ENCODE data around the gene CA5B. TPM values are rescaled to one million over a fixed set of nuclear protein-coding genes. Genes with fewer than 3 reads are reported as not detected.

CA5B gene
- total and polyA plus RNA-seq, 8 donors = 1.2 to 102 (median 17.6) TPM; not detected in 1

DNA sequence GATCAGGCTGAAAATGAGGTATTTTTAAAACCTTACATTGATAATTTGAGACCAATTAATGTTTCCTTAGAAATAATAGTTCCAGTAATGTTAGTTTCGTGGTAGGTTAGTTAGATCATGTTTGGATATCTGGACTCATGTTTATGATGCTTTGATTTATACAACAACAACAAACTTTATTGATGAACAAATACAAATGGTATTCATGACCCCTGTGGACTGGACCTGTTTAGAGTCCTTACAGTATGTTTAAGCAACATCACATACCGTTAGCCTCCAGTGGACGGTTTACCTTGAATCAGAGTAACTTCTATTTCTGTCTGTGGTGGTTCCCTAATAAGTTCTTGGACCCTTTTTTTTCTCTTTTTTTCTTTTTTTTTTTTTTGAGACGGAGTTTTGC is 70.2 kb downstream of the CA5B start:
- H3K4me3 ChIP-seq = no peak overlapping the region
- H3K27ac ChIP-seq = no peak overlapping the region
- no peak for TF ChIP-seq CTCF (IDR thresholded peaks at IDR 0.05)
- no peak for TF ChIP-seq EP300 (IDR thresholded peaks at IDR 0.05)
- no peak for TF ChIP-seq POLR2AphosphoS5 (IDR thresholded peaks at IDR 0.05)
- TF ChIP-seq POLR2A (IDR thresholded peaks at IDR 0.05) = no peak
- 91 to 99% (median 98%) methylated on average over 4 of the region's 4 CpGs for WGBS, 5 donors
- no peak for DNase-seq
- H3K36me3 ChIP-seq = peaks cover 0 to 100% (median 83%) of the 10 kb centered on the region in 4 donors
- H3K9me3 ChIP-seq = no peaks in the 10 kb centered on the region
- no peaks in the 10 kb centered on the region for H3K27me3 ChIP-seq
- intact Hi-C loops (cut with DNase I; ENCODE audit: low total_unique reads) = no loop called here
- no peaks in the 10 kb centered on the region for H3K4me1 ChIP-seq

- Histone ChIP-seq H3K27me3 (no peaks in the 10 kb centered on the region), H3K27ac (no peak overlapping the region), H3K36me3 (peaks cover 0 to 100% (median 87%) of the 10 kb centered on the region in 4 donors), H3K4me3 (no peak overlapping the region), H3K4me1 (no peaks in the 10 kb centered on the region), H3K9me3 (no peaks in the 10 kb centered on the region)
- DNase-seq = no peak
- intact Hi-C loops (cut with DNase I; ENCODE audit: low total_unique reads) = no loop called here
- 91 to 98% (median 95%) methylated on average over 8 of the region's 8 CpGs for WGBS, 5 donors
- TF ChIP-seq POLR2AphosphoS5 (IDR thresholded peaks at IDR 0.05) = no peak
- TF ChIP-seq CTCF (IDR thresholded peaks at IDR 0.05) = no peak
These were observed 74.3 kb downstream of the CA5B start for GRCh38 chrX:15812192-15812938.

- Histone ChIP-seq H3K9me3 (no peaks in the 10 kb centered on the region), H3K4me1 (no peaks in the 10 kb centered on the region), H3K27ac (no peak overlapping the region), H3K36me3 (peaks cover 0 to 100% (median 86%) of the 10 kb centered on the region in 4 donors), H3K4me3 (no peak overlapping the region), H3K27me3 (no peaks in the 10 kb centered on the region)
- intact Hi-C loops (cut with DNase I; ENCODE audit: low total_unique reads) = no loop called here
- no peak for TF ChIP-seq CTCF (IDR thresholded peaks at IDR 0.05)
- no peak for TF ChIP-seq POLR2AphosphoS5 (IDR thresholded peaks at IDR 0.05)
- no peak for TF ChIP-seq POLR2A (IDR thresholded peaks at IDR 0.05)
- no peak for TF ChIP-seq EP300 (IDR thresholded peaks at IDR 0.05)
- DNase-seq = no peak
- 56 to 91% (median 79%) methylated on average over 1 of the region's 1 CpG for whole genome bisulfite sequencing, 5 donors
These were observed 75.3 kb downstream of the CA5B start for GRCh38 chrX:15813416-15813815.

- DNase-seq = no peak
- no peak overlapping the region for H3K27ac ChIP-seq
- peaks cover 0 to 100% (median 86%) of the 10 kb centered on the region in 4 donors for H3K36me3 ChIP-seq
- WGBS, 5 donors = 76 to 92% (median 82%) methylated on average over 6 of the region's 6 CpGs
- no peaks in the 10 kb centered on the region for H3K9me3 ChIP-seq
- TF ChIP-seq EP300 (IDR thresholded peaks at IDR 0.05) = no peak
- no peak for TF ChIP-seq POLR2AphosphoS5 (IDR thresholded peaks at IDR 0.05)
- no peak for TF ChIP-seq CTCF (IDR thresholded peaks at IDR 0.05)
- no peak for TF ChIP-seq POLR2A (IDR thresholded peaks at IDR 0.05)
- H3K27me3 ChIP-seq = no peaks in the 10 kb centered on the region
- no peaks in the 10 kb centered on the region for H3K4me1 ChIP-seq
- H3K4me3 ChIP-seq = no peak overlapping the region
- intact Hi-C loops (cut with DNase I; ENCODE audit: low total_unique reads) = no loop called here
These were observed 76.8 kb downstream of the CA5B start for GRCh38 chrX:15814771-15815365.
